ENCODE measurements around the gene GTF2A2.
"Not testable (repeated sequence)": the region's sequence is repeated elsewhere in the genome, so short reads cannot be mapped to it uniquely, and the experiment has no call there.

Gene GTF2A2

DNA sequence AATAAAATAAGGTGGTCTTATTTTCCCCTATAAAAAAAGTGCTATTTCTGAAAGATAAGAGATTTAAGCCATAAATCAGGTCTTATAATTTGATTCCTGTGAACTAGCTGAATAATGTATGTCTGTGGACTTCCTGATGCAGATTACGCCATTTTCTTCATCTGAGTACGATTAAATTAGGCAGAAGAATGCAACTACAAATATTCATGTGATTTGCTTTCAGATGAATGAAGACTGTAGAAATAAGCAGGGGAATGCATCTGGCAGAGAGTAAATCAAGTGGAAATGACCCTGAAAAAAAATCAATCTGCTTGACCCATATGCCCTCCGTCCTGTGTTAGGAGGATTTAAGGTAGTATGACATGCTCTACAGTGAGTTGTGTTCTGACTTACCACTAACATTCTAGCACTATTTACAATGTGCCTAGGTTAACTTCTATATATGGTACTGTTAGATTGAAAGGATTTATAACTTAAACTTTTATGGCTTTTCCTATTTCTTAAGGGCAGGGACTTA is 17.1 kb upstream of the GTF2A2 start:
- no peak for DNase-seq (ENCODE audit: low read depth in 2 of 3, low spot score in 2 of 3)

- no peak for DNase-seq (ENCODE audit: low read depth in 2 of 3, low spot score in 2 of 3)
Observed at GRCh38 chr15:59668556-59668955, 11.2 kb upstream of the GTF2A2 start.

GRCh38 chr15:59662260-59662659 is 4.9 kb upstream of the GTF2A2 start:
- no peak for DNase-seq (ENCODE audit: low read depth in 2 of 3, low spot score in 2 of 3)

DNA sequence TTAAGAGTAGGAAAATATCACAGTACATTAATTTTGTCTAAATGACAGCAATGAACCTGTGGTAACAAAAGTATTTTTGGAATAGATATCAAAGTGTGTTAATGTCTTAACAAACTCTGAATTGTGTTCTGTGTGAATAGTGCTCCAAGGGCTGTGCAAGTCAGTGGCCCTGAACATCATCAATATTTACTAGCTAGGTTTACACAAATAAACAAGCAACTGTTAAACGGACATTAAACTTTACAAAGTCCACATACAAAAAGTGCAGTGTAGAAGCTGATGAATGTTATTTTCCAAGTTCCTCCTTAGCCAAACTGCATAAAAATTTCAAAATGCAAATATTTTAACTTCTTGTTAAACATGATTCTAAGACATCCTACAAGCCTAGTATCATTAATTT is 2.1 kb upstream of the GTF2A2 start:
- no peak for DNase-seq (ENCODE audit: low read depth in 2 of 3, low spot score in 2 of 3)

- DNase-seq (ENCODE audit: low read depth in 2 of 3, low spot score in 2 of 3), result no peak
Observed at GRCh38 chr15:59657635-59658125, 365 bp upstream of the GTF2A2 start.

DNA sequence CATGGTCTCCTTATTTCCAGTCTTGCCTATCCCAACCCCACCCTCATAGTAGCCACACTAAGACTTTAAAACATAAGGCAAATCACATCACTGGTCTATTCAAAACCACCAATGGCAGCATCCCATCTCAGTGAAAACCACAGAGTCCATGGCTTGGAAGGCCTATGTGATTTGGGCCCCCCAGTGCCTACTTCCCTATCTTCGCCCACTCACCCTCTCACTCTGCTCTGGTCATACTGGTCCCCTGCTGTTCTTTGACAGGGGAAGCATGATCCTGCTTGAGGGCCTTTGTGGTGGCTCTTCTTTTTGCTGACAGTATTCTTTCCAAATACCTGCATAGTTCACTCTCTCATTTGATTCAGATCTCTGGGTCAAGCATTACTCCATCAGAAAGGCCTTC is 3.3 kb downstream of the GTF2A2 start:
- DNase-seq (ENCODE audit: low read depth in 2 of 3, low spot score in 2 of 3), result no peak

- DNase-seq (ENCODE audit: low read depth in 2 of 3, low spot score in 2 of 3), result no peak
Observed at GRCh38 chr15:59649603-59650002, 7.7 kb downstream of the GTF2A2 start.

DNA sequence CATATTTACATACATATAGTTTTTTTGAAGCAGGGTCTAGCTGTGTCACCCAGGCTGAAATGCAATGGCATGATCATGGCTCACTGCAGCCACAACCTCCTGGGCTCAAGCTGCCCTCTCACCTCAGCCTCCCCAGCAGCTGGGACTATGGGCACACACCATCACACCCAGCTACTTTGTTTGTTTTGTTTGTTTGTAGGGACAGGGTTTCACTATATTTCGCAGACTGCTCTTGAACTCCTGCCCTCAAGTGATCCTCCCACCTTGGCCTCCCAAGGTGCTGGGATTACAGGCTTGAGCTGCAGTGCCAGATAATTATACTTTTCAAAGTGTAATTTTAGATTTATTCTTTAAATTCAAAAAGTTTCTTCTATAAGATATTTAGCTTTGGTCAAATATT is 10.2 kb downstream of the GTF2A2 start:
- DNase-seq (ENCODE audit: low read depth in 2 of 3, low spot score in 2 of 3), result no peak

GRCh38 chr15:59646277-59646676 is 11.0 kb downstream of the GTF2A2 start:
- DNase-seq (ENCODE audit: low read depth in 2 of 3, low spot score in 2 of 3), result no peak

DNA sequence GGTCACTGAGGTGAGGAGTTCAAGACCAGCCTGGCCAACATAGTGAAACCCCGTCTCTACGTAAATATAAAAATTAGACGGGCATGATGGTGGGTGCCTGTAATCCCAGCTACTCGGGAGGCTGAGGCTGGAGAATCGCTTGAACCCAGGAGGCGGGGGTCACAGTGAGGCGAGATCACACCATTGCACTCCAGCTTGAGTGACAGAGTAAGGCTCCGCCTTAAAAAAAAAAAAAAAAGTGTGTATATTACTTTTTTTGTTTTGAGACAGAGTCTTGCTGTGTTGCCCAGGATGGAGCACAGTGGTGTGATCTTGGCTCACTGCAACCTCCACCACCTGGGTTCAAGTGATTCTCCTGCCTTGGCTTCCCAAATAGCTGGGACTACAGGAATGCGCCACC is 11.5 kb downstream of the GTF2A2 start:
- DNase-seq (ENCODE audit: low read depth in 2 of 3, low spot score in 2 of 3), result not testable (repeated sequence)

- no peak for DNase-seq (ENCODE audit: low read depth in 2 of 3, low spot score in 2 of 3)
Observed at GRCh38 chr15:59644756-59645155, 12.6 kb downstream of the GTF2A2 start.

- DNase-seq (ENCODE audit: low read depth in 2 of 3, low spot score in 2 of 3), result no peak
Observed at GRCh38 chr15:59642351-59642750, 15.0 kb downstream of the GTF2A2 start.

- DNase-seq (ENCODE audit: low read depth in 2 of 3, low spot score in 2 of 3), result not testable (repeated sequence)
Observed at GRCh38 chr15:59637507-59637906, 19.8 kb downstream of the GTF2A2 start.

- DNase-seq (ENCODE audit: low read depth in 2 of 3, low spot score in 2 of 3), result no peak
Observed at GRCh38 chr15:59636184-59636583, 21.1 kb downstream of the GTF2A2 start.

- DNase-seq (ENCODE audit: low read depth in 2 of 3, low spot score in 2 of 3), result no peak
Observed at GRCh38 chr15:59632714-59633113, 24.6 kb downstream of the GTF2A2 start.

- peak; percentile 10 to 24 (median 11) for DNase-seq (ENCODE audit: low read depth in 2 of 3, low spot score in 2 of 3)
Observed at GRCh38 chr15:59622289-59622688, 35.0 kb downstream of the GTF2A2 start.

- no peak for DNase-seq (ENCODE audit: low read depth in 2 of 3, low spot score in 2 of 3)
Observed at GRCh38 chr15:59618406-59618805, 38.9 kb downstream of the GTF2A2 start.

DNA sequence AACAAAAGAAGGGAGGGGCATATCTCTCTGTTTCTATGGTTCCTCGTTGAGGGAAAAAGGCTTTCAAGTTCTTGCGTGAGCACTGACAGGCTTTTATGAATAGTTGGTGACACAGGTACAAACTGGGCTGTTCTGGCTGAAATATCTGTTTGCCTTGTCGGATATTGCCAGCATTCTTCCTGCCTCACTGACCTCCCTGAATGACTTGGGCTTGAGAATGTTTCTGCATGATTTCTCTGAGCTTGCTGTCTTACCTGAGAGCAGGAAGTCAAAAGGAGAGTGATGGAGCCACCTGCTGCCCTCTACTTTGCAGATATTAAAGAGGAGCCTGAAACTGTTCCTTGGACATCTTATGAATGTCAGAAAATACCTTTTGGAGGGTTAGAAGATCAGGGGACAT is 40.9 kb downstream of the GTF2A2 start:
- no peak for DNase-seq (ENCODE audit: low read depth in 2 of 3, low spot score in 2 of 3)

DNA sequence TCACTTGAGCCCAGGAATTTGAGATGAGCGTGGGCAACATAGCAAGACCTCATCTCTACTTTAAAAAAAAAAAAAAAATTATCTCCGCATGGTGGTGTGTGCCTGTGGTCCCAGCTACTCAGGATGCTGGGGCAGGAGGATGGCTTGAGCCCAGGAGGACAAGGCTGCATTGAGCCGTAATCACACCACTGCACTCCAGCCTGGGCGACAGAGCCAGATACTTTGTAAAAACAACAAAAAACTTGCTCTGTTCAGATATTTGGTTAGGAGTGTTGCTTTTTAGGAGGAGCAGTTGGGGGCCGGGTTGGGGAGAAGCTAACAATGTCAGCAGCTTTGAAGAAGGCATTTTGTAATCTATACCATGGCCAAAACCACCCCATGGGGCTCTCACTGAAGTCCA is 41.7 kb downstream of the GTF2A2 start:
- DNase-seq (ENCODE audit: low read depth in 2 of 3, low spot score in 2 of 3), result no peak

GRCh38 chr15:59614153-59614552 is 43.2 kb downstream of the GTF2A2 start:
- no peak for DNase-seq (ENCODE audit: low read depth in 2 of 3, low spot score in 2 of 3)

- DNase-seq (ENCODE audit: low read depth in 2 of 3, low spot score in 2 of 3), result no peak
Observed at GRCh38 chr15:59611276-59612260, 45.7 kb downstream of the GTF2A2 start, which contains the start of gene GCNT3. TSS of gene GCNT3 (plus strand) at chr15:59611783. CDS start at chr15:59618239, 6,456 bp downstream.

All from activated CD8-positive, alpha-beta memory T cell treated with anti-CD3 and anti-CD28 coated beads for 48 hours (primary cell).